Tibial nerve (tissue), 4 donors: Measurements from ENCODE around the gene CFAP97. TPM values are rescaled to one million over a fixed set of nuclear protein-coding genes. Genes with fewer than 3 reads are reported as not detected.
"Not testable (repeated sequence)": the region's sequence is repeated elsewhere in the genome, so short reads cannot be mapped to it uniquely, and the experiment has no call there.

ENCODE experiments used
- DNase-seq, 2 donors: peaks; one replicate each; pipeline ENCODE4 v3.0.0-alpha.2; 2019; ENCODE audit warnings: low spot score in 2 of 2
- H3K27ac ChIP-seq, 4 donors: fragments of 200-600 bp; sonication (generic) in 3 of 4; one replicate each; pipeline ENCODE4 v1.5.1; 2017 to 2019; ENCODE audit warnings: mild to moderate bottlenecking in 1 of 4
- H3K27me3 ChIP-seq, 2 donors: fragments of 200-600 bp; sonication (generic) in 1 of 2; one replicate each; pipeline versions ENCODE4 v1.5.1 to v1.6.0; 2017 to 2019
- H3K36me3 ChIP-seq, 3 donors: fragments of 200-600 bp; sonication (generic); one replicate each; pipeline ENCODE4 v1.5.1; 2018 to 2019
- H3K4me1 ChIP-seq, 4 donors: fragments of 200-600 bp; sonication (generic) in 3 of 4; one replicate each; pipeline ENCODE4 v1.5.1; 2017 to 2019
- H3K4me3 ChIP-seq, 4 donors: fragments of 200-600 bp; sonication (generic) in 3 of 4; one replicate each; pipeline ENCODE4 v1.5.1; 2017 to 2019; ENCODE audit warnings: mild to moderate bottlenecking in 1 of 4, moderate library complexity in 1 of 4
- H3K9me3 ChIP-seq, 4 donors: fragments of 200-600 bp; sonication (generic) in 3 of 4; one replicate each; pipeline ENCODE4 v1.5.1; 2017 to 2019
- CTCF ChIP-seq, 5 experiments: fragments of 200-600 bp in 3 of 5; fragments of 450-650 bp in 2 of 5; sonication (generic) in 3 of 5; IDR thresholded peaks; one replicate each; pipeline ENCODE4 v1.5.1; 2016 to 2019; ENCODE audit warnings: antibody characterized with exemption in 5 of 5, mild to moderate bottlenecking in 3 of 5, moderate library complexity in 2 of 5
- EP300 ChIP-seq, 2 donors: sonication (generic); formaldehyde crosslinking; IDR thresholded peaks; one replicate each; pipeline ENCODE4 v1.6.1; 2017; ENCODE audit warnings: antibody characterized with exemption in 2 of 2, mild to moderate bottlenecking in 1 of 2
- POLR2A ChIP-seq, 2 donors: fragments of 450-650 bp; IDR thresholded peaks; one replicate each; pipeline ENCODE4 v1.6.1; 2017; ENCODE audit warnings: antibody characterized with exemption in 2 of 2, mild to moderate bottlenecking in 2 of 2, moderate library complexity in 2 of 2
- WGBS, 2 donors: methylation state at CpG; one replicate each; pipeline ENCODE4 v1.1.5; 2018; 5-methylcytosine and 5-hydroxymethylcytosine counted together
- total RNA-seq, 4 donors: library from RNA; depleted of rRNA; stranded (reverse); fragments of >200 nt; gene quantifications; one replicate each; pipeline ENCODE4 v1.1.0, GENCODE V29; 2016

Gene CFAP97
- total RNA-seq, 4 donors from 2014 or later: 30.3 to 44.1 (median 33.3) TPM

GRCh38 chr4:185207466-185207865 is 3.7 kb upstream of the CFAP97 start:
- Histone ChIP-seq H3K9me3 (no peaks in the 10 kb centered on the region), H3K4me1 (peaks cover 0 to 42% (median 24%) of the 10 kb centered on the region in 4 donors), H3K27me3 (no peaks in the 10 kb centered on the region), H3K27ac (no peak overlapping the region), H3K4me3 (no peak overlapping the region), H3K36me3 (no peaks in the 10 kb centered on the region)
- no peak for TF ChIP-seq EP300 (IDR thresholded peaks at IDR 0.05)
- no peak for TF ChIP-seq POLR2A (IDR thresholded peaks at IDR 0.05)
- no peak for TF ChIP-seq CTCF (IDR thresholded peaks at IDR 0.05)
- no peak for DNase-seq
- WGBS, 2 donors: 93 to 96% methylated on average over 5 of the region's 5 CpGs

GRCh38 chr4:185205697-185206342 is 2.0 kb upstream of the CFAP97 start:
- WGBS, 2 donors: 84 to 87% methylated on average over 8 of the region's 8 CpGs
- TF ChIP-seq EP300 (IDR thresholded peaks at IDR 0.05) (no peak), CTCF (IDR thresholded peaks at IDR 0.05) (no peak), POLR2A (IDR thresholded peaks at IDR 0.05) (no peak)
- H3K27ac ChIP-seq: no peak overlapping the region

GRCh38 chr4:185205073-185205472 is 1.3 kb upstream of the CFAP97 start:
- not testable (repeated sequence) for H3K4me3 ChIP-seq, H3K9me3 ChIP-seq, H3K36me3 ChIP-seq, DNase-seq, H3K27me3 ChIP-seq
- 93 to 94% methylated on average over 13 of the region's 13 CpGs for WGBS, 2 donors
- H3K27ac ChIP-seq: peak overlapping the region in 3 of 4 donors; percentile 94 to 98 (median 98)
- H3K4me1 ChIP-seq: peaks cover 0 to 37% (median 20%) of the 10 kb centered on the region in 4 donors

More at GRCh38 chr4:185205697-185206342, 2.0 kb upstream of the CFAP97 start:
- H3K9me3 ChIP-seq: no peaks in the 10 kb centered on the region
- H3K4me1 ChIP-seq: peaks cover 0 to 39% (median 22%) of the 10 kb centered on the region in 4 donors
- no peak overlapping the region for H3K4me3 ChIP-seq
- H3K27me3 ChIP-seq: no peaks in the 10 kb centered on the region
- no peaks in the 10 kb centered on the region for H3K36me3 ChIP-seq
- no peak for DNase-seq

- 7 to 8% methylated on average over 14 of the region's 14 CpGs for WGBS, 2 donors
- Histone ChIP-seq H3K4me1 (peaks cover 0 to 37% (median 20%) of the 10 kb centered on the region in 4 donors), H3K36me3 (peaks cover 0 to 2% (median 0%) of the 10 kb centered on the region in 3 donors), H3K9me3 (no peaks in the 10 kb centered on the region), H3K27me3 (no peaks in the 10 kb centered on the region), H3K4me3 (peak overlapping the region; percentile 48 to 89 (median 68)), H3K27ac (peak overlapping the region; percentile 94 to 98 (median 98))
- DNase-seq: no peak
- TF ChIP-seq CTCF (IDR thresholded peaks at IDR 0.05) (no peak), EP300 (IDR thresholded peaks at IDR 0.05) (no peak), POLR2A (IDR thresholded peaks at IDR 0.05) (no peak)
Measured at GRCh38 chr4:185204238-185204910, 574 bp upstream of the CFAP97 start.

- Histone ChIP-seq H3K27me3 (no peaks in the 10 kb centered on the region), H3K4me1 (peaks cover 0 to 31% (median 17%) of the 10 kb centered on the region in 4 donors), H3K27ac (peak overlapping the region; percentile 94 to 98 (median 98)), H3K36me3 (peaks cover 0 to 7% (median 0%) of the 10 kb centered on the region in 3 donors), H3K4me3 (peak overlapping the region; percentile 64 to 89 (median 68)), H3K9me3 (no peaks in the 10 kb centered on the region)
- DNase-seq: peak in 1 of 2 donors; percentile 30
- TF ChIP-seq CTCF (IDR thresholded peaks at IDR 0.05) (no peak), POLR2A (IDR thresholded peaks at IDR 0.05) (no peak), EP300 (IDR thresholded peaks at IDR 0.05) (no peak)
- WGBS, 2 donors: 68% methylated on average over 8 of the region's 8 CpGs
Measured at GRCh38 chr4:185202984-185203485, 765 bp downstream of the CFAP97 start.
